BJ (cell line): ENCODE measurements around the gene INTS6. TPM values are rescaled to one million over a fixed set of nuclear protein-coding genes. Genes with fewer than 3 reads are reported as not detected.

Experiments
- CTCF ChIA-PET: fragments of 350-600 bp; formaldehyde crosslinking; extraction: SDS; loops from one replicate; lab custom pipeline; 2021; ENCODE audit warnings: antibody characterized with exemption, inconsistent platforms; lab: Yijun Ruan, JAX
- POLR2A ChIA-PET: fragments of 300-600 bp; sonication (Branson Sonifier 250); formaldehyde crosslinking; extraction: SDS; loops from one replicate; lab custom pipeline; 2021; ENCODE audit warnings: antibody characterized with exemption; lab: Charles Lee
- DNase-seq: peaks from one replicate; pipeline ENCODE4 v3.0.0-alpha.2; 2011; ENCODE audit warnings: low read depth
- H3K27me3 ChIP-seq: 2 replicates; pipeline ENCODE4 v1.6.0; 2011; ENCODE audit warnings: low read length; ENCODE audit not compliant: control insufficient read depth, insufficient read depth
- H3K36me3 ChIP-seq: 2 replicates; pipeline ENCODE4 v1.5.1; 2011; ENCODE audit warnings: low read length; ENCODE audit not compliant: control insufficient read depth, insufficient read depth
- H3K4me3 ChIP-seq: 2 replicates; pipeline ENCODE4 v1.5.1; 2011; ENCODE audit warnings: low read depth, mild to moderate bottlenecking, control low read depth, low read length
- polyA plus RNA-seq: library from polyadenylated mRNA; depleted of rRNA; stranded (reverse); fragments of >200 nt; gene quantifications from 2 replicates; pipeline ENCODE4 v1.2.3, GENCODE V29; 2011
- TF ChIP-seq, protein P1 (sequence below): IDR thresholded peaks from 2 replicates; pipeline ENCODE4 v1.5.1; 2011; ENCODE audit warnings: low read depth, mild to moderate bottlenecking, control low read depth, inconsistent platforms, low read length, moderate library complexity; ENCODE audit not compliant: insufficient read depth

Gene INTS6
- polyA plus RNA-seq, 1 experiment = 17.2 TPM

DNA sequence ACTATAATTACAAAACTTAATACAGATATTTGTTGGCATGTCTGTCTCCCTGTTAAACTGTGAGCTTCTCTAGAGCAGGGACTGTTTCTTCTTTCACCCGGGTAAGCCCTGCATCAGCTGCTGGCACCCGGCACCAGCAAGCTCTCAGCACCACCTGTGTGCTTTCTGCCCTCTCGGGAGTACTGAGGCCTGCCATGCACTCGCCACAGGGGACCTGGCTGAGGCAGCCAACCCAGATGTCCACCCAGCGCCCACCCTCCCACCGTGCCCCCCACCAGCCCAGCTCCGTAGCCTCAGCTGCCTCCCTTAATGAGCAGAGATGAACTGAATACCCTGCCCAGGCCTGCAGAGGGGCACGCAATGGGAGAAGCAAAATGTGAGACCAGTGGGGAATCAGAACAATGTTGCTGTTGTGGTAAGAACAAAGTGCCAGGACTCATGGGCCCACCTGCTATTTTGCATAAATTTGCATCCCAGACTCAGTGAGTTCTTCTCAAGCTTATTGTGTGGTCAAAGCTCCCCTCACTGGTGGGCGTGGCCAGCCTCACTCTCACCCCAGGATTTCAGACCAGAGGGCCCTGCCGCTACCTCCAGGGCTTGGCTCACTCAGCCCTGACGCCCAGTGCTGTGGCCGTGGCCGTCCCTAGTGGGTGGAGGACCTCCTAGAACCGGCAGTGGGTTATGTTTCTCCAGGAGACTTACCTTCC is 128.0 kb downstream of the INTS6 start:
- DNase-seq = no peak
- Histone ChIP-seq H3K36me3 (no peaks in the 10 kb centered on the region), H3K27me3 (no peaks in the 10 kb centered on the region; the same call in 1 of the 2 replicates), H3K4me3 (no peak overlapping the region)
- ChIA-PET POLR2A (no interaction called here), CTCF (no interaction called here)
- TF ChIP-seq, protein P1, sequence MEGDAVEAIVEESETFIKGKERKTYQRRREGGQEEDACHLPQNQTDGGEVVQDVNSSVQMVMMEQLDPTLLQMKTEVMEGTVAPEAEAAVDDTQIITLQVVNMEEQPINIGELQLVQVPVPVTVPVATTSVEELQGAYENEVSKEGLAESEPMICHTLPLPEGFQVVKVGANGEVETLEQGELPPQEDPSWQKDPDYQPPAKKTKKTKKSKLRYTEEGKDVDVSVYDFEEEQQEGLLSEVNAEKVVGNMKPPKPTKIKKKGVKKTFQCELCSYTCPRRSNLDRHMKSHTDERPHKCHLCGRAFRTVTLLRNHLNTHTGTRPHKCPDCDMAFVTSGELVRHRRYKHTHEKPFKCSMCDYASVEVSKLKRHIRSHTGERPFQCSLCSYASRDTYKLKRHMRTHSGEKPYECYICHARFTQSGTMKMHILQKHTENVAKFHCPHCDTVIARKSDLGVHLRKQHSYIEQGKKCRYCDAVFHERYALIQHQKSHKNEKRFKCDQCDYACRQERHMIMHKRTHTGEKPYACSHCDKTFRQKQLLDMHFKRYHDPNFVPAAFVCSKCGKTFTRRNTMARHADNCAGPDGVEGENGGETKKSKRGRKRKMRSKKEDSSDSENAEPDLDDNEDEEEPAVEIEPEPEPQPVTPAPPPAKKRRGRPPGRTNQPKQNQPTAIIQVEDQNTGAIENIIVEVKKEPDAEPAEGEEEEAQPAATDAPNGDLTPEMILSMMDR = no peak

DNA sequence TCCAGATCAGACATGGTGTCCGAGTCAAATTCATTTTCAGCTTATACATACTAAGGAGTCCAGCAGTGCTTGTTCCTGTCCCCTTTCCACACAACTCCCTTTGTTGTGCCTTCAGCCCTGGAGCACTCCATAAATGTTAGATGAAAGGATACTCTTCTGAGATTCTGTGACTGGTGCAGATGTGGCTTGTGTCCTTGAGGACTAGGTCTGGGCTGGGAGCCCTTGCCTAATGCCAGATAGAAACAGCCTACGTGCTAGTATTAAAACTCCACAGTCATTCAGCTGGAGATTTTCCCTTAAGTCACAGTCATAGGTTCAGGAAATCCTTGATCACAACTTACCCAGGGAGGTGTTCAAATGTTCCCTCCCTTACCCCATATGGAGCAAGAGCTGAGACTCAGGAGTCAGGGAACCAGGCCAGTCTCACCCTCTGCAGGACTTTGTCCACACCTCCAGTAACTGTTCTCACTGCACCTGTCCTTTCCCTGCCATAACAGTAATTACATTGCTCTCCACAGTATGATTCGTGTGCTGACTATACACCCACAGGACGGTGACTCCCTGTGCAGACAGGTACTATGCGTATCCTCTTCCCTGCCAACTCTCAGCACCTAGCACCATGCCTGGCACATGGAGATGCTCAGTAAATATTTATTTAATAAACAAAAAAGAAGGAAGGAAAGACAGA is 128.9 kb downstream of the INTS6 start:
- POLR2A ChIA-PET = no interaction called here
- no peaks in the 10 kb centered on the region for H3K36me3 ChIP-seq
- no peak for DNase-seq
- CTCF ChIA-PET = interaction anchor here (1.9 kb wide), 1 partner anchor 36 kb away, joined by 5 read pairs; no protein-coding TSS in a partner anchor
- no peak overlapping the region for H3K4me3 ChIP-seq
- H3K27me3 ChIP-seq = no peaks in the 10 kb centered on the region; the same call in 1 of the 2 replicates
- TF ChIP-seq, protein P1 = no peak

DNA sequence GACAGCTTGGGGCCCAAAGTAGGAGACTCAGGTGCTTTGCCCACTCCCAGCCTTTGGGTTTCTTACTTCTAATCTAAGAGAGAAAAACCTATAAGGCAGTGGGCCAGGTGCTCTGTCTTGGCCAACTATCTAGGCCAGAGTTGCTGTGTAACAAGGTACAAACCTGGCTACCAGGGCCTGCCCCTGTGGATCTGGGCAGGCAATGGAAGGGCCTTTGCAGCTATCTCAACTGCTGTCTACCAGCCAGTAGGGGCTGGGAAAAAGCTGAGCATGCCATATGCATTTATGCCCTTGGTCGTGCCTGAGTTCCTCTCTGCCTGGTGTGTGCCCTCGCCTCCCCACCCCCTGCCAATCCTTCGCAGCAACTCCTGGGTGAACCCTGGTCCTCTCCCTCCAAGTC is 130.0 kb downstream of the INTS6 start:
- no peaks in the 10 kb centered on the region for H3K36me3 ChIP-seq
- H3K27me3 ChIP-seq = no peaks in the 10 kb centered on the region; the same call in 1 of the 2 replicates
- ChIA-PET CTCF (interaction anchor here (1.9 kb wide), 1 partner anchor 35 kb away, joined by 5 read pairs; no protein-coding TSS in a partner anchor), POLR2A (no interaction called here)
- TF ChIP-seq, protein P1 = no peak
- H3K4me3 ChIP-seq = no peak overlapping the region
- no peak for DNase-seq

DNA sequence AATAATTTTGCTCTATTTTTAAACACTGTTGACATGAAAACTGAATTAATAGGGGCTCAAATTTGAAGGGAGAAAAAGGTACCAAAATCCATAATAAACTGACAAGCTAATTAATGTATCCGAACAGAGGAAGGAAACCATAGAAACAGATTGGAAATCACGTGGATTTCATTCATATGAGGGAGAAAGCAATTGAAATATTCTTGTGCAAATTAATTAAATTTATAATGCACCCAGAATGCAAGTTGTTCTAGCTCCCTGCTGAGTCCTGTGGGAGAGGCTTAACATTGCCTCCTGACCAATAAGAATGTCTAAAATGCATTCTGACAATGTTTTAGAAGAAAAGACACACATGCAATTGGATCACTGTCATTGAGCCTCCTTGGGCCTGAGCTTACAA is 131.0 kb downstream of the INTS6 start:
- DNase-seq = no peak
- CTCF ChIA-PET = interaction anchor here (1.9 kb wide), 1 partner anchor 34 kb away, joined by 5 read pairs; no protein-coding TSS in a partner anchor

DNA sequence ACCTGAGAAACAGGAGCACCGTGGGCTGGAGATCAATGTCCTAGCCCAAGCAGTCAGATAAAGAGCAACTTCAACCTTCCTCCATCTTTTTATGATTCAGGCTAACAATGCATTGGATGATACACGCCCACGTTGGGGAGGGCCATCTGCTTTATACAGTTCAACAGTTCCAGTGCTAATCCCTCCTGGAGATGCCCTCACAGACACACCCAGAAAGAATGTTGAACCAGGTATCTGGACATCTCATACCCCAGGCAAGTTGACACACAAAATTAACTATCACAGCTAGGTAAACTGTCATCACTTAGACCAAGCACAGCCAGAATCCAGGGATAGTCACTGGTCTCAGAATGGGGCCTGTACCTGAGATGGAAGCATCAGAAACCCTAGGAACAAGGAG is 134.0 kb downstream of the INTS6 start:
- POLR2A ChIA-PET = no interaction called here
- DNase-seq = no peak
- no peaks in the 10 kb centered on the region; the same call in 1 of the 2 replicates for H3K27me3 ChIP-seq
- H3K36me3 ChIP-seq = no peaks in the 10 kb centered on the region
- no peak overlapping the region for H3K4me3 ChIP-seq
- CTCF ChIA-PET = no interaction called here
- TF ChIP-seq, protein P1 = no peak

More for the DNA sequence above, 131.0 kb downstream of the INTS6 start:
- TF ChIP-seq, protein P1 = no peak
- Histone ChIP-seq H3K27me3 (no peaks in the 10 kb centered on the region; the same call in 1 of the 2 replicates), H3K36me3 (no peaks in the 10 kb centered on the region), H3K4me3 (no peak overlapping the region)
- POLR2A ChIA-PET = no interaction called here
